ENCODE results near the gene PWWP2B.

- TF ChIP-seq, protein P1, sequence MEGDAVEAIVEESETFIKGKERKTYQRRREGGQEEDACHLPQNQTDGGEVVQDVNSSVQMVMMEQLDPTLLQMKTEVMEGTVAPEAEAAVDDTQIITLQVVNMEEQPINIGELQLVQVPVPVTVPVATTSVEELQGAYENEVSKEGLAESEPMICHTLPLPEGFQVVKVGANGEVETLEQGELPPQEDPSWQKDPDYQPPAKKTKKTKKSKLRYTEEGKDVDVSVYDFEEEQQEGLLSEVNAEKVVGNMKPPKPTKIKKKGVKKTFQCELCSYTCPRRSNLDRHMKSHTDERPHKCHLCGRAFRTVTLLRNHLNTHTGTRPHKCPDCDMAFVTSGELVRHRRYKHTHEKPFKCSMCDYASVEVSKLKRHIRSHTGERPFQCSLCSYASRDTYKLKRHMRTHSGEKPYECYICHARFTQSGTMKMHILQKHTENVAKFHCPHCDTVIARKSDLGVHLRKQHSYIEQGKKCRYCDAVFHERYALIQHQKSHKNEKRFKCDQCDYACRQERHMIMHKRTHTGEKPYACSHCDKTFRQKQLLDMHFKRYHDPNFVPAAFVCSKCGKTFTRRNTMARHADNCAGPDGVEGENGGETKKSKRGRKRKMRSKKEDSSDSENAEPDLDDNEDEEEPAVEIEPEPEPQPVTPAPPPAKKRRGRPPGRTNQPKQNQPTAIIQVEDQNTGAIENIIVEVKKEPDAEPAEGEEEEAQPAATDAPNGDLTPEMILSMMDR (conservative IDR thresholded peaks at IDR 0.05; ENCODE audit: low read length) = no peak
- no peak for TF ChIP-seq EZH2phosphoT487 (IDR thresholded peaks at IDR 0.05; ENCODE audit: borderline replicate concordance)
Measured at GRCh38 chr10:132357286-132358058, 39.5 kb upstream of the PWWP2B start.

All from Loucy (cell line).